ENCODE data around the gene GOLGA8T.
"Not testable (repeated sequence)": the region's sequence is repeated elsewhere in the genome, so short reads cannot be mapped to it uniquely, and the experiment has no call there.

The GOLGA8T gene, protein sequence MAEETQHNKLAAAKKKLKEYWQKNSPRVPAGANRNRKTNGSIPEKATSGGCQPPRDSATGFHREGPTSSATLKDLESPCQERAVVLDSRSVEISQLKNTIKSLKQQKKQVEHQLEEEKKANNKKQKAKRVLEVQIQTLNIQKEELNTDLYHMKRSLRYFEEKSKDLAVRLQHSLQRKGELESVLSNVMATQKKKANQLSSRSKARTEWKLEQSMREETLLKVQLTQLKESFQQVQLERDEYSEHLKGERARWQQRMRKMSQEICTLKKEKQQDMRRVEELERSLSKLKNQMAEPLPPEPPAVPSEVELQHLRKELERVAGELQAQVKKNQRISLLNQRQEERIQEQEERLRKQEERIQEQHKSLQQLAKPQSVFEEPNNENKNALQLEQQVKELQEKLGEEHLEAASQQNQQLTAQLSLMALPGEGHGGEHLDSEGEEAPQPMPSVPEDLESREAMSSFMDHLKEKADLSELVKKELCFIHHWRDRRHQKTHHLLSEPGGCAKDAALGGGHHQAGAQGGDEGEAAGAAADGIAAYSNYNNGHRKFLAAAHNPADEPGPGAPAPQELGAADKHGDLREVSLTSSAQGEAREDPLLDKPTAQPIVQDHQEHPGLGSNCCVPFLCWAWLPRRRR

DNA sequence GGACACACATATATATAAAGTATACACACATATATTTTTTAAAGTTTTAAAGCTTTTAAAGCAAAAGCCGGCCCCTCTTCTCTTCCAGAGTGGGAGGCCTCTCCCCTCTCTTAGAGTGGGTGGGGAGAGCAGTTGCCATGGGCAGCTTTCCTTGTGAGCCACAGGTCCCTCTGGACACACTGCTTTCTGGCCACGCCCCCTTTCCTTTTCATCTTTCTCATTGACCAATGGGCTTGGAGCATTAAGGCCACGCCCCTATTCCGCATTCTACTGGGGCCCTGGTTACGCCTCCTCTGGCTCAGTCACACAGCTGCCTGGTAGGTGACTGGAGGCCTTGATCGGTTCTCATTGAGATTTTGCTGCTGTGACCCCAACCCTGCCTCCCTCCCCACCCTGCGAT is at the start of gene GOLGA8T:
Gene GOLGA8T (plus strand): TSS at position 301 of the 400 bp plus-strand sequence. CDS start 98 bp downstream, at position 399.
- DNase-seq (ENCODE audit: low spot score) = not testable (repeated sequence)

DNA sequence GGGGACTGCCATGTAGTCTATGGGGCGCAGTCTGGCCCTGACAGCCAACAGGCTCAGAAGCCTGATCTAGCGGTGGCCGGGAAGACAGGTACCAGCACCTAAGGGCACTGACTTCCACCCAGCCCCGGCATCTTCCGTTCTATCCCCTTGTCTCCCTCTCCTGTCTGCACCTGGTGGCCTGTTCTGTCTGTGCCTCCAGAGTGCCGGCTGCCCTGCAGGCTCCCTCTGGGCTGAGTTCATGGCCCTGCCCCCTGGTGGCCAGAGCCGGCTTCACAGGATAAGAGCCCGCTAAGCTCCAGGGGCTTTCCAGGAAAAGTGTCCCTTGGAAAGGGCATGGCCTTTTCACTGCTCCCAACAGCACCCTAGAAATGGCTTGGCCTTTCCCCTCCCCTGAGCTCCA is 37.0 kb upstream of the GOLGA8T start:
- not testable (repeated sequence) for DNase-seq (ENCODE audit: low spot score)

DNA sequence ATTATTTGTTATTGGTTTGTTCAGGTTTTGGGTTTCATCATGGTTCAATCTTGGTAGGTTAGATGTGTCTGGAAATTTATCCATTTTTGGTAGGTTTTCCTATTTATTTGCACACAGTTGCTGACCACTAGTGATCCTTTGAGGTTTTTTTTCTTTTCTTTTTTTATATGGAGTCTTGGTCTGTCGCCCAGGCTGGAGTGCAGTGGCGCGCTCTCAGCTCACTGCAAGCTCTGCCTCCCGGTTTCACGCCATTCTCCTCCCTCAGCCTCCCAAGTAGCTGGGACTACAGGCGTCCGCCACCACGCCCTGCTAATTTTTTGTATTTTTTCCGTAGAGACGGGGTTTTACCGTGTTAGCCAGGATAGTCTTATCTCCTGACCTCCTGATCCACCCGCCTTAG is 32.0 kb upstream of the GOLGA8T start:
- DNase-seq (ENCODE audit: low spot score) = not testable (repeated sequence)

DNA sequence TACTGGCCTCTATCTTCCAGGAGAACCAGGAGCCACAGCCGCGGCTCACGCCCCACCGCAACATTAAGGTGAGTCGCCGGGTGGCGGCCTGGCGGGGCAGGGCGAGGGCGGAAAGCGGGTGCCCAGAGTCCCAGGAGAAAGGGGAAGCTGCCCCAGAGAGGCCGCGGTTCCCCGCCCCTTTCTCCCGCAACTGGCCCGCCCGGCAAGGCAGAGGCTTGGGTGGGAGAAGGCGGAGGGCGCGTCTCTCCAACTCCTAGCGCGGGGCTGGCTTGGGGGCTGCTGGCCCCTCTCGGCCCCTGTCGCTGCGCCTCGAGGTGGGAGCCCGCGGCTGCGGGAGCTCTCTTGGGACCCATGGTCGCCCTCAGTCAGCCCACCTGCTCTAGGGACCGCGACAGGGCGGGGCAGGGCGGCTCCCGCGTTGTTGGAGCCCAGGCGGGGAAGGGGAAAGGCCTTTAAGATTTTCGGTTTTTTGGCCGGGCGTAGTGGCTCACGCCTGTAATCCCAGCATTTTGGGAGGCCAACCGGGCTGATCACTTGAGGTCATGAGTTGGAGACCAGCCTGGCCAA is 30.8 kb upstream of the GOLGA8T start:
- DNase-seq (ENCODE audit: low spot score) = not testable (repeated sequence)

DNA sequence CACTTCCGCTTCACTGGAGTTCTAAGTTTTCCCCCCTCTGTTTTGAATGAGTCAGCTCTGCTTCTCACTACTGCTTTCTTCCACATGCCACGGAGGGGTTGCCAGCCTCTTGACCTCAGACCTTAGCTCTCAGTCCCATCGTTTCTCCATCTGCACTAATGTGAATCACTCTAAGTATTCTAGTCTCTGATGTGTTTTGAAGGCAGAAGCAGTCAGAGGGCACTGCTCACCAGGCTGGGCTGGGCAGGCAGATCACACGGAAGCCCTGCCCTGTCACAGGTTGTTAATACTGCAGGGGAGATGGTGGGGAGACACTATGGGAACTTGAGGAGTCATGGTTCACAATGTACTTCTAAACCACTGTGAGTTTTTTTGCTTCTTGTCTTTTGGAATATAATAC is 24.3 kb upstream of the GOLGA8T start:
- not testable (repeated sequence) for DNase-seq (ENCODE audit: low spot score)

DNA sequence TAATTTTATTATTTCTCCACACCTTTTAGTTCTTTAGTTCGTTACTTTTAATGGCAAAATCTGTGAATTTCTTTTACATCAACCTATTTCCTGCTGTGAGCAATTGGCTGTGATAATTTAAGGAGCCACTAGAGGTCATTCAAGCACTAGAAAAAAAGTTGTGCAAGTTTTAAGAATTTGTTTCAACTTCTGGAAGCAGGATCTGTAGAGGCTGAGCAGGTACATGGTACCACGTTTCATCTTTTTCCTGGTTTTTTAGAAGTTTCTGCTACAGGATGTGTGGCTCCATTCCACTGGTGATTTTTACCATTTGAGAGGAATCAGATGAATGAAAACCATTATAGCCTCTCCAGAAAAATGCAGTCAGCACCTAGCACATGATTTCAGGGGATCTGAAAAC is 4.8 kb upstream of the GOLGA8T start:
- DNase-seq (ENCODE audit: low spot score) = not testable (repeated sequence)

DNA sequence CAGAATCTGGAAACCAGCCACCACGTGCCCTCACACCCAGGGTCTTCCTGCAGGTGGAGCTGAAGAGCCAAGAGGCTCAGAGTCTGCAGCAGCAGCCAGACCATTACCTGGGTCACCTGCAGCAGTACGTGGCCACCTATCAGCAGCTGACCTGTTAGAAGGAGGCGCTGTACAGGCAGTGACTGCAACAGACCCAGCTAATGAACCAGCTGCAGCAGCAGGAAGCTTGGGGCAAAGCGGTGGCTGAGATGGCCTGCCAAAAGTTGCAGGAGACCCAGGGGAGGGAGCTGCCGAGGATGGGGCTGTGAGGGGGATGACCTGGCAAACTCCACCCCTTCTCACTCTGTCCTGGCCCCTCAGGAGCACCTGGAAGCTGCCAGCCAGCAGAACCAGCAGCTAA is 8.4 kb downstream of the GOLGA8T start:
- DNase-seq (ENCODE audit: low spot score) = not testable (repeated sequence)

DNA sequence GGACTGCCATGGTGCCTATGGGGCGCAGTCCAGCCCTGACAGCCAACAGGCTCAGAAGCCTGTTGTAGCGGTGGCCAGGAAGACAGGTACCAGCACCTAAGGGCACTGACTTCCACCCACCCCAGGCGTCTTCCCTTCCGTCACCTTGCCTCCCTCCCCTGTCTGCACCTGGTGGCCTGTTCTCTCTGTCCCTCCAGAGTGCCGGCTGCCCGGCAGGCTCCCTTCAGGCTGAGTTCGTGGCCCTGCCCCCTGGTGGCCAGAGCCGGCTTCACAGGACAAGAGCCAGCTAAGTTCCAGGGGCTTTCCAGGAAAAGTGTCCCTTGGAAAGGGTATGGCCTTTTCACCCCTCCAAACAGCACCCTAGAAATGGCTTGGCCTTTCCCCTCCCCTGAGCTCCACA is 15.0 kb downstream of the GOLGA8T start:
- DNase-seq (ENCODE audit: low spot score) = not testable (repeated sequence)

DNA sequence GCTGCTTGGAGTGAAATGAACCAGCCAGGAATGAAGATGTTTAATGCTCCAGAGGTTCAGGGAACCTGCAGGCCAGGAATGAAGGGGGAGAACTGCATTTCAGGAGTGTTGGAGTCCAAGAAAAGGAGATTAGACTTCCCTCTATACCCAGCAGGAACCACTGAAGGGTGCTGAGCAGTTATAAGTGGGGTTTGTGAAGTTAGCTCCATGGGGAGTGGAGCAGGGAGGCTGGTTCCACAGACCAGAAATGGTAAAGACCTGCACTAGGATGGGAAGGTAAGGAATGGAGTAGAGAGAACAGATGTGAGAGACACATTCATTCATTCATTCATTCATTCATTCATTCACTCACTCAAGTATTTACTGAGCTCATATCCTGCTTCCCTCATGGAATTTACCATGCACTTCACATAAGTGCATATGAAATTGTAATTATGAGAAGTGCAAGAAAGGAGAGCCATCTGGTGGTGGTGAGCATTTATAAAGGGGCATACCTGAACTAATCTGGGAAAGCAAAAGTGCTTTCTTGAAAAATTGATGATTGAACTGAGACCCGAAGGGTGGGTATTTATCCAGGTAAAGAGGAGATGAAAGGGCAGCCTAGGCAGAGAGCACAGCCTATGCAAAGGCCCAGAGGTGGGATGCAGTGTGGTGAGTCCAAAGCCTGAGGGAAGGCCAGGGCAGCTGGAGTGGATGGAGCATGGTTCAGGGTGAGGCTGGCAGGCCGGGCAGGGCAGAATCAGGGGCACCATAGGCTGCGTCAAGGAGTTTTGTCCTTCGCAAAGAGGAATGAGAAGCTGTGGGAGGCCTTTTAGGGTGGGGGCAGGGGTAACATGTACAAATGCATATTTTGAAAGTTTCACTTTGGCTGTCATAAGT is 27.9 kb downstream of the GOLGA8T start:
- not testable (repeated sequence) for DNase-seq (ENCODE audit: low spot score)

DNA sequence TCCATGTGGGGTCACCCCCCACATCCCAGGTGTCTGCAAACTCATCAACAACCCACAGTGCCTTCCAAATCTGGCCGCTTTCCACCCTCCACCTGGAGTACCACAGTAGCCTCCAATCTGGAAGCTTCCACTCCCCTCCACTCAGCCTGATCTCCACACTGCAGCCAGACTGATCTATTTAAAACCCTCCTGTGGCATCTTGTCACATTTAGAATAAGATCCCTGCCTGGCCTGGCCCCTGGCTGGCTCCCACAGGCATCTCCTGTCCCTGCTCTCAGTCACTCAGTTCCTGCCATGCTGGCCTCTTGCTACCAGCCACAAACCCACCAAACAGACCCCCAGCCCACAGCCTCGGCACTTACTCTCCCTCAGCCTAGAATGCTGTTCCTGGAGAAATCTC is 28.9 kb downstream of the GOLGA8T start:
- DNase-seq (ENCODE audit: low spot score) = not testable (repeated sequence)

DNA sequence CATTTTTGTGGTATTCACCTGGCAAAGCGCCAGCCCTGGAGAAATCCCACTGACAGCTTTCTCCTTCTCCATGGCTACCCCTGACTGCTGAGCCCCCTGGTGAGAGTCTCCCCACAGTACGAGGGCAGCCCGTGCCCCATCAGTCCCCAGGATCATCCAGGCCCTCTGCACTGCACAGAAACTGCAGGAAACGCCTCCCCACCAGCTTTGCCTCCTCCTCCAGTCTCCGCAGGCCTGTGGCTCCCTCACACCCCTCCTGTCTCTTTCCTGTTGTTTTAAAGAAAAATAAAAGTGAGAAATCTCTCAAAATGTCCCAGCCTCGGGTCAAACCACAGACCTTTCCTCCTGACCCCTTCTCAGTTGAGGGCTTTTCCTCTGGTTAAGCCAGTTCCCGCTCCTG is 29.4 kb downstream of the GOLGA8T start:
- DNase-seq (ENCODE audit: low spot score) = not testable (repeated sequence)

DNA sequence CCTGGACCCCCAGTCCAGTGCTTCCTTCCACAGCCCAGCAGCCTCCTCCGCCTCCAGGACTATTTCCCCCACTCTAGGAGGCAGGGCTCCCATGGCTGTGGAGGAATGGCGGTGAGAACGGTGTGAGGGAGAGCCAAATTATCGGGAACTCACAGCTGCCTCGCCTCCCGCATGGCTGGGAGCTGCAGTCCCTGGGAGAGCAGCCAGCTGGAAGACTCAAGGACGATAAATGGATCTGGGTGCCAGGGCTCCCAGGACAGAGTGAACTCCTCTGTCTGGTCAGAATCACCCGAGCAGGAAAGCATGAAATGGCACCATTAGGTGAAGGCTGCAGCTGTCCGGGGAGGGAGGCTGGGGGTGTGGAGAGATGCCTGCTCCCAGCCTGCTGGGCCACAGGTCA is 32.6 kb downstream of the GOLGA8T start:
- not testable (repeated sequence) for DNase-seq (ENCODE audit: low spot score)

DNA sequence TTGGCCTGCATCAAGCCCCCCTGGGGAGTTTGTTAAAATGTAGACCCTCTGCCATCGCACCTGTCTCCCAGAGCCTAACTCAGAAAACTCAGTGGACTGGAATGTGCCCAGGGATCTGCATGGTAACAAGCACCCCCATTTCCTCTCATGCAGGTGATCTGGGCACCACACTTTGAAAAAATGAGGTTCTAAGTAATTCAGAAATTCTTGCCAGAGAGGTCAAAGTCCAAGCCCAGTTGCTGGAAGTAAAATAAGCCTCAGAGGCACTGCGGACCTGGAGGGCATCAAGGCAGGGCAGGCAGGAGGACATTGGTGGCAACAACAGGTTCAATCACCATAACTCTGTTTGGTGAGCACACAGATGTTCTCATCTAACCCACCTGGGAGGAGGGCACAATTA is 33.0 kb downstream of the GOLGA8T start:
- DNase-seq (ENCODE audit: low spot score) = not testable (repeated sequence)

DNA sequence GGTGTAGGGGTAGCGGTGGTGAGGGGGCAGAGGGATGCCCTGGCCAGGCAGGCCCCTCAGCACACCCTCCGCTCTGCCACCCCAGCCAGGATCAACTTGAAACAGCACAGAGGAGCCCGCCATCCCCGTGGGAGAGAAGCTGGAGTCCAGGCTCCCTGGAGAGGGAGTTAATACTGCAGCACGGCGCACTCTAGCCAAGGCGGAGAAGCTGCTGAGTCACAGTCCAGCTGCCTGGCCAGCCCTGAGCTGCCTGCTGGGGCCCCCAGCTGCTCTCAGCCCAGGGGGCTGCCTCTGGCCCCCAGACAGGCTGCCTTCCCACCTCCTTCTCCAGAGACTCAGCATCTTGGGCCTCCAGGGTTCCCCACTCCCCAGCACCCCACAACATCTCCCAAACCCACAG is 36.6 kb downstream of the GOLGA8T start:
- DNase-seq (ENCODE audit: low spot score) = not testable (repeated sequence)

DNA sequence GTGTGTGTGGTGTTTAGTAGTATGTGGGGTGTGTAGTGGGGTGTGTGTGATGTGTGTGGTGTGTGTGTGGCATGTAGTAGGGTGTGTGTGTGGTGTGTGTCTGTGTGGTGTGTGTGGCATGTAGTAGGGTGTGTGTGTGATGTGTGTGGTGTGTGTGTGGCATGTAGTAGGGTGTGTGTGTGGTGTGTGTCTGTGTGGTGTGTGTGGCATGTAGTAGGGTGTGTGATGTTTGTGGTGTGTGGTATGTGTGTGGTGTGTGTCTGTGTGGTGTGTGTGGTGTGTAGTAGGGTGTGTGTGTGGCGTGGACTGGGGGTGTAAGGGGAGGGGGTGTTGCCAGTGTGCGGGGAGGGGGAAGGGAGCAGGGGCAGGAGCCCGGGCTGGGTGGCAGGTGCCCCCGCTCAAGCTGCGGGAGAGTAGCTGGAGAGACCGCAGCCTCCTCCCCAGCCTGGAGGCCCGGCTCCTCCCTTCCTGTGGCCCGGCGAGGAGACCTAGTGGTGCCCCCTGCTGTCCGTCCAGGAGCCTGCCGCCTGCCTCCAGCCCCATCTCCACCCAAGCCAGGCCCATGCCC is 38.3 kb downstream of the GOLGA8T start:
- not testable (repeated sequence) for DNase-seq (ENCODE audit: low spot score)

DNA sequence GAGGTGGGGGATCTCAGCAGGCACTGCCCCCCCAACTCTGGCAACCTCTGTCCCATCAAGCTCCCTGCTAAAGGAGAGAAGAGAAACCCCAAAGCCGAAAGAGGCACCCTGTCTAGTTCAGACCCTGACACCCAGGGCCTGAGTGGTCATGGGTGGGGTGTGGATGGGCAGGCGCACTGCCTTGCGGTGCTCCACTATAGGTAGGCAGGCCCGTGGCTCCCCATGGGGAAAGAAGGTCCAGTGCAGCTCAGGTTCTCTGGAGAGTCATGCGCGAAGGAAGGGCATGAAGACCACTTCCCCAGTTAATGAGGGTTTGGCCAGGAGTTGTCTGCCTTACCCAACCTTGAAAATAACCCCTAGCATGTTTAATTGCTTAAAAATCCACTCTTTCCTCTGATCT is 40.4 kb downstream of the GOLGA8T start:
- not testable (repeated sequence) for DNase-seq (ENCODE audit: low spot score)

DNA sequence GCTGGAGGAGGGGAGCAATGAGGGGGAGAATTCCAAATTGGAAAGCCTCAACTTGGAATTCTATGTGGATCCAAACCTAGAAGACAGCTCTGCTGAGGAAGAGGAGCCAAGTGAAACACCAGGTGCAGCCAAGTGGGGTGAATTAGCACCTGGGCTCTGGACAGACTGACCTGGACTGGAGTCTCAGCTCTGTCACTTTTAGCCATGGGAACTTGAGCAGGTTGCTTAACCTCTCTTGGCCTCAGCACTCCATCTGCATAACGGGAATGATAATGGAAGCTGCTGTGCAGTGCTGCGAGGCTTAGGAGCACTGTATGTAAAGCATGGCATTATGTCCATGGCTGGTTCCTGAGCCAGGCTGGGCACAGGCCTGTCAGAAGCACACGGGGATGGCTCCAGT is 41.8 kb downstream of the GOLGA8T start:
- not testable (repeated sequence) for DNase-seq (ENCODE audit: low spot score)

DNA sequence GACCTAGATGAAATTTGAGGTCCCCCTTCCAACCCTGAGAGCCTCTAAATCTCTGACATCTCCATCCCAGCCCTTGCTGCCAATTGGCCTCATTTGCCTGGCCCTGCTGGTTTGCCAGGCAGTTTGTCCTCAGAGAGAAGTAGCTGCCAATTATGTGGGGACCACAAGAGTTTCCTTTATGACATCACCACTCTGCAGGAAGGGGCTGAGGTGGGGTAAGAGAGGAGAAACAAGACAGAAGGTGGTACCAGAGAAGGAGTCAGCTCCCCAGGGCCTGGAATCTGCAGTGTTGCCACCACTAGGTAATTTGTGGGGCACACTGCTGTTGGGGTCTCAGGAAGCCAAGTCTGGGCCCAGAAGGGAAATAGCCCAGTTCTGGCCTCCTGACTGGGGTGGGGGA is 45.0 kb downstream of the GOLGA8T start:
- not testable (repeated sequence) for DNase-seq (ENCODE audit: low spot score)

DNA sequence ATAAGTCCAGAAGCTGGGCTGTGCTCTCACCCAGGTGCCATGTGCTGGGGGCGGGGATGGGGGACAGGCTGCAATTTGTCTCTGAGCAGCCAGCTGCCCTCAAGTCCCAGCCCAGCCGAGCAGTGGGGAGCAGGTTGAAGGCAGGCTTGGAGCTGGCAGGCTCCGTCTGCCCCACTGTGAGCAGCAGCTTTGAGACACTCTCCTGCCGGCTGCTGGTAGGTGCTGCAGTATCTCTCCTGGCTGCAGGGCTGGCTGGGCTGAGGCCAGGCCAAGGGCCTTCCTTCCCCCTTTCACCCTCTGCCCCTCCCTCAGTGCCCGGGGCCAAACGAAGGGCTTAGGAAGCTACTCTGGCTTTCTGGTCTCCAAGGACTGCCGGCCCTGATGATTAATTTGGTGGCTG is 50.6 kb downstream of the GOLGA8T start:
- DNase-seq (ENCODE audit: low spot score) = not testable (repeated sequence)

DNA sequence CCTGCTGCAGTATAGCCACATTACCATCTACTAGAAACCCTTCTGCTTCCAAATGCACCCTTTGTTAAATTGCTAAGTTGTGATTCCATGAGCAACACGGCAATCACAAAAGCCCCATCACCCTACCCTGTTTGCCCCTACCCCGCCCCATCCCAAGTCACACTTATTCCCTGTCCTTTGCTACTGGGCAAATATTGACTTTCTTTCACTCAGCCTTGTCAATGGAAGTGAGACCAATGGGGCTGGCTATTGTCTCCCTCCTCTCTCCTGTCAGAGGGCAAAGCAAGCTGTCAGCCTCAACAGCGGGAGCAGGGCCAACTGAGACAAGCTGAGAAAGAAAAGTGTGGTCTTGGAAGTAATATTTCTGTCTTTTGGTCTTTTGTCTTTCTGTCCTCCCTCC is 52.6 kb downstream of the GOLGA8T start:
- not testable (repeated sequence) for DNase-seq (ENCODE audit: low spot score)

DNA sequence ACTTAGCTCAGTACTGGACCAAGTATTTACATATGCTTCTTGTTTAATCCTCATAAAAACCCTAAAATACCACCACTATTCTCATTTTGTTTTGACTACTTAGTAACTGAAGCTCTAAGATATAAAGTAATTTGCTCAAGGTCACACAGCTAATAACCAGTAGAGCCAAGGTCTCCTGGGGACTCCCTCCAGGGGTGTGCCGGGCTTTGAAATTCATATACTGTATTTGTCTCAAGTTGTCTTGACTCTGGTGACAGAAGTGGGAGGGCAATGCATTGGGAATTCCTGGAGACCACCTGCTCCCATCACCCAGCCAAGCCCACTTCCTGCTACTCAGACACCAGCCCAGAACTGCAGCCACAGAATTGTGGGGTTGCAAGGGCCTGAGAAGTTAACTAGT is 54.9 kb downstream of the GOLGA8T start:
- not testable (repeated sequence) for DNase-seq (ENCODE audit: low spot score)

DNA sequence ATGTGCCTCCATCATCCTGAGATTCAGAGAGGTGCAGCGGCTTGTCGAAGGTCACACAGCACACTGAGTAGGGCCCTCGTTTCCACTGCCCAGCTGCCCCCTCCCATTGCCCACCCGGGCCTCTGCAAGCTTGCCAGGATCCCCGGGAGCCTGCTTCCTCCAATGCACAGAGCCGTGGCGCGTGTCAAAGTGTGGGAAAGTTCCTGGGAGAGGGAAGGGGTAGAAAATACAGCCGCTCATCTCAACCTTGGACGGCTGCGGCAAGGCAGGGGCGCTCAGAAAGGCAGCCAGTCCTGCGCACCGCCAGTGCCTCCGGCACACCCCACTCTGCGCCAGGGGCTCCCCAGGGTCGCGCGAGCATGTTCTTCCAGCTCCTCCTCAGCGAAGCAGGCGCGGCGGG is 56.3 kb downstream of the GOLGA8T start:
- not testable (repeated sequence) for DNase-seq (ENCODE audit: low spot score)

Data from D341Med (cell line).